Neural cell (in vitro differentiated cells): ENCODE measurements around the gene SMIM10L2A.

Experiments
- CTCF ChIP-seq: fragments of 450-650 bp; IDR thresholded peaks from 2 replicates; pipeline ENCODE4 v1.5.1; 2014; ENCODE audit warnings: antibody characterized with exemption, mild to moderate bottlenecking, moderate library complexity; ENCODE audit not compliant: poor library complexity, severe bottlenecking
- EP300 ChIP-seq: fragments of 450-650 bp; conservative IDR thresholded peaks from 2 replicates; pipeline ENCODE4 v1.6.1; 2014; ENCODE audit warnings: antibody characterized with exemption, mild to moderate bottlenecking, moderate library complexity; ENCODE audit not compliant: poor library complexity, severe bottlenecking
- EZH2 ChIP-seq: fragments of 200-600, 300-800 bp; shearing (Covaris generic), sonication (generic); IDR thresholded peaks from 2 replicates; pipeline ENCODE4 v1.6.1; 2014; ENCODE audit warnings: antibody characterized with exemption, low read length, borderline replicate concordance, mild to moderate bottlenecking; ENCODE audit not compliant: insufficient read depth, poor library complexity, severe bottlenecking
- MXI1 ChIP-seq: fragments of 450-650 bp; conservative IDR thresholded peaks from 2 replicates; pipeline ENCODE4 v1.6.1; 2014; ENCODE audit warnings: antibody characterized with exemption, mild to moderate bottlenecking; ENCODE audit not compliant: poor library complexity, severe bottlenecking
- POLR2AphosphoS5 ChIP-seq: IDR thresholded peaks from 2 replicates; pipeline ENCODE4 v1.6.1; 2012
- RAD21 ChIP-seq: fragments of 450-650 bp; conservative IDR thresholded peaks from 2 replicates; pipeline ENCODE4 v1.6.1; 2014; ENCODE audit warnings: antibody characterized with exemption, mild to moderate bottlenecking, moderate library complexity
- REST ChIP-seq: IDR thresholded peaks from 2 replicates; pipeline ENCODE4 v1.6.1; 2012; ENCODE audit warnings: borderline replicate concordance
- SMC3 ChIP-seq: fragments of 450-650 bp; conservative IDR thresholded peaks from 2 replicates; pipeline ENCODE4 v1.6.1; 2014; ENCODE audit warnings: antibody characterized with exemption, mild to moderate bottlenecking, moderate library complexity; ENCODE audit not compliant: poor library complexity
- TAF1 ChIP-seq: IDR thresholded peaks from 2 replicates; pipeline ENCODE4 v1.6.1; 2012; ENCODE audit warnings: low read depth

- TF ChIP-seq CTCF (no peak), POLR2AphosphoS5 (no peak), EZH2 (no peak), RAD21 (no peak), TAF1 (no peak), EP300 (no peak), MXI1 (no peak), REST (no peak), SMC3 (no peak)
These were observed 33.1 kb downstream of the SMIM10L2A start for GRCh38 chrX:135454816-135455215.
